WTC11 (cell line): ENCODE data around the gene TPM2. TPM values are rescaled to one million over a fixed set of nuclear protein-coding genes. Genes with fewer than 3 reads are reported as not detected.

ENCODE experiments used
- ATAC-seq: fragments of 200-7000 bp; cut with Tn5 transposase; 2 replicates; pipeline ENCODE4 v1.10.0; 2021; ENCODE audit warnings: mild to moderate bottlenecking, moderate library complexity
- CTCF ChIA-PET: fragments of 300-600 bp; sonication (Branson Sonifier 250); formaldehyde crosslinking; loops from one replicate; lab custom pipeline; 2021; ENCODE audit warnings: antibody characterized with exemption; lab: Charles Lee
- POLR2A ChIA-PET: fragments of 350-600 bp; sonication (Branson Sonifier 250); formaldehyde crosslinking; loops from one replicate; lab custom pipeline; 2021; ENCODE audit warnings: antibody characterized with exemption; lab: Charles Lee
- DNase-seq: peaks from one replicate; pipeline ENCODE4 v3.0.0; 2021; ENCODE audit warnings: low spot score
- H3K27ac Mint-ChIP-seq: 2 replicates; pipeline ENCODE4 v1.8.0; 2021; ENCODE audit warnings: mixed read lengths
- H3K27me3 Mint-ChIP-seq: 2 replicates; pipeline ENCODE4 v1.8.0; 2021; ENCODE audit warnings: low read depth, mild to moderate bottlenecking, moderate library complexity, mixed read lengths
- H3K36me3 Mint-ChIP-seq: 2 replicates; pipeline ENCODE4 v1.8.0; 2021; ENCODE audit warnings: mixed read lengths
- H3K4me1 Mint-ChIP-seq: 2 replicates; pipeline ENCODE4 v1.8.0; 2022; ENCODE audit warnings: mixed read lengths
- H3K4me3 Mint-ChIP-seq: 2 replicates; pipeline ENCODE4 v1.8.0; 2021; ENCODE audit warnings: mild to moderate bottlenecking, moderate library complexity, mixed read lengths
- H3K9me3 Mint-ChIP-seq: 2 replicates; pipeline ENCODE4 v1.8.0; 2021; ENCODE audit warnings: mixed read lengths
- ARID4B ChIP-seq: sonication (generic); formaldehyde crosslinking; IDR thresholded peaks from 2 replicates; pipeline ENCODE4 v1.8.0; 2023; ENCODE audit warnings: missing genetic modification reagents, mild to moderate bottlenecking, borderline replicate concordance
- ATF1 ChIP-seq: sonication (generic); formaldehyde crosslinking; IDR thresholded peaks from 2 replicates; pipeline ENCODE4 v1.8.1; 2023; ENCODE audit warnings: mild to moderate bottlenecking, moderate library complexity, missing genetic modification reagents
- ATF3 ChIP-seq: sonication (generic); formaldehyde crosslinking; conservative IDR thresholded peaks from 2 replicates; pipeline ENCODE4 v1.8.1; 2022; ENCODE audit warnings: mild to moderate bottlenecking, missing genetic modification reagents
- ATF6 ChIP-seq: sonication (generic); formaldehyde crosslinking; IDR thresholded peaks from 2 replicates; pipeline ENCODE4 v1.8.1; 2023; ENCODE audit warnings: mild to moderate bottlenecking, missing genetic modification reagents
- ESRRA ChIP-seq: sonication (generic); formaldehyde crosslinking; IDR thresholded peaks from 2 replicates; pipeline ENCODE4 v1.8.1; 2022; ENCODE audit warnings: mild to moderate bottlenecking, missing genetic modification reagents, borderline replicate concordance
- ETV6 ChIP-seq: sonication (generic); formaldehyde crosslinking; IDR thresholded peaks from 2 replicates; pipeline ENCODE4 v1.8.1; 2022; ENCODE audit warnings: mild to moderate bottlenecking, missing genetic modification reagents
- GABPB1 ChIP-seq: sonication (generic); formaldehyde crosslinking; IDR thresholded peaks from 2 replicates; pipeline ENCODE4 v1.8.1; 2023; ENCODE audit warnings: mild to moderate bottlenecking, missing genetic modification reagents
- IRF2 ChIP-seq: sonication (generic); formaldehyde crosslinking; IDR thresholded peaks from 2 replicates; pipeline ENCODE4 v1.8.0; 2022; ENCODE audit warnings: low read depth, missing genetic modification reagents, borderline replicate concordance
- JUN ChIP-seq: sonication (generic); formaldehyde crosslinking; IDR thresholded peaks from 2 replicates; pipeline ENCODE4 v1.8.0; 2023; ENCODE audit warnings: mild to moderate bottlenecking, missing genetic modification reagents
- KAT7 ChIP-seq: sonication (generic); formaldehyde crosslinking; IDR thresholded peaks from 2 replicates; pipeline ENCODE4 v1.8.1; 2023; ENCODE audit warnings: missing genetic modification reagents, mild to moderate bottlenecking, borderline replicate concordance
- NFE2L1 ChIP-seq: sonication (generic); formaldehyde crosslinking; IDR thresholded peaks from 2 replicates; pipeline ENCODE4 v1.8.1; 2023; ENCODE audit warnings: missing genetic modification reagents
- PREB ChIP-seq: sonication (generic); formaldehyde crosslinking; IDR thresholded peaks from 2 replicates; pipeline ENCODE4 v1.8.1; 2022; ENCODE audit warnings: mild to moderate bottlenecking, missing genetic modification reagents, moderate library complexity, borderline replicate concordance
- SMAD3 ChIP-seq: sonication (generic); formaldehyde crosslinking; IDR thresholded peaks from 2 replicates; pipeline ENCODE4 v1.8.0; 2022; ENCODE audit warnings: missing genetic modification reagents, mild to moderate bottlenecking, borderline replicate concordance
- TP53 ChIP-seq: sonication (generic); formaldehyde crosslinking; IDR thresholded peaks from 2 replicates; pipeline ENCODE4 v1.8.1; 2023; ENCODE audit warnings: mild to moderate bottlenecking, missing genetic modification reagents
- USF1 ChIP-seq: sonication (generic); formaldehyde crosslinking; IDR thresholded peaks from 2 replicates; pipeline ENCODE4 v1.8.0; 2022; ENCODE audit warnings: mild to moderate bottlenecking, missing genetic modification reagents
- ZNF317 ChIP-seq: sonication (generic); formaldehyde crosslinking; IDR thresholded peaks from 2 replicates; pipeline ENCODE4 v1.8.1; 2023; ENCODE audit warnings: low read depth, mild to moderate bottlenecking, moderate library complexity, missing genetic modification reagents, borderline replicate concordance
- ZNF396 ChIP-seq: fragments of 250-450 bp; sonication (Bioruptor Pico); IDR thresholded peaks from 2 replicates; pipeline ENCODE4 v1.8.0; 2021; ENCODE audit warnings: mild to moderate bottlenecking, moderate library complexity, borderline replicate concordance
- total RNA-seq: library from RNA; stranded (reverse); gene quantifications from 3 replicates; pipeline ENCODE4 v1.2.3, GENCODE V29; 2021
- TF ChIP-seq, protein P1 (sequence below): sonication (generic); formaldehyde crosslinking; IDR thresholded peaks from 2 replicates; pipeline ENCODE4 v1.8.0; 2023; ENCODE audit warnings: mild to moderate bottlenecking, missing genetic modification reagents
- TF ChIP-seq, protein P2 (sequence below): fragments of 250-450 bp; sonication (Bioruptor Pico); conservative IDR thresholded peaks from 2 replicates; pipeline ENCODE4 v1.9.0; 2021; ENCODE audit warnings: mild to moderate bottlenecking

The TPM2 gene
- total RNA-seq, 1 experiment from 2014 or later = 146 TPM

GRCh38 chr9:35658137-35658967 lies 31.4 kb downstream of the TPM2 start, which contains the start of gene CCDC107:
Gene CCDC107 (plus strand): TSS chr9:35658292. CDS start chr9:35658380, 88 bp downstream.
- no peaks in the 10 kb centered on the region for H3K9me3 Mint-ChIP-seq
- ATAC-seq = peak; percentile 58
- POLR2A ChIA-PET = interaction anchor here (0.8 to 6.8 kb wide), 5 partner anchors 12 to 98 kb away, joined by 3 to 38 read pairs (median 5); partner anchors contain the start of gene TPM2
- CTCF ChIA-PET = interaction anchor here (0.6 to 10.2 kb wide), 28 partner anchors 9 to 623 kb away, joined by 3 to 127 read pairs (median 5); partner anchors contain the start of genes CREB3, HINT2, SIT1 and TESK1
- peak within 1 kb of the TSS; percentile 100 for H3K27ac Mint-ChIP-seq
- H3K4me3 Mint-ChIP-seq = peak within 1 kb of the TSS; percentile 85
- peaks cover 27% of the 10 kb centered on the region for H3K4me1 Mint-ChIP-seq
- peaks cover 38% of the 10 kb centered on the region for H3K36me3 Mint-ChIP-seq
- H3K27me3 Mint-ChIP-seq = peaks cover 23% of the 10 kb centered on the region
- peak; percentile 84 for DNase-seq
- TF ChIP-seq, protein P1, sequence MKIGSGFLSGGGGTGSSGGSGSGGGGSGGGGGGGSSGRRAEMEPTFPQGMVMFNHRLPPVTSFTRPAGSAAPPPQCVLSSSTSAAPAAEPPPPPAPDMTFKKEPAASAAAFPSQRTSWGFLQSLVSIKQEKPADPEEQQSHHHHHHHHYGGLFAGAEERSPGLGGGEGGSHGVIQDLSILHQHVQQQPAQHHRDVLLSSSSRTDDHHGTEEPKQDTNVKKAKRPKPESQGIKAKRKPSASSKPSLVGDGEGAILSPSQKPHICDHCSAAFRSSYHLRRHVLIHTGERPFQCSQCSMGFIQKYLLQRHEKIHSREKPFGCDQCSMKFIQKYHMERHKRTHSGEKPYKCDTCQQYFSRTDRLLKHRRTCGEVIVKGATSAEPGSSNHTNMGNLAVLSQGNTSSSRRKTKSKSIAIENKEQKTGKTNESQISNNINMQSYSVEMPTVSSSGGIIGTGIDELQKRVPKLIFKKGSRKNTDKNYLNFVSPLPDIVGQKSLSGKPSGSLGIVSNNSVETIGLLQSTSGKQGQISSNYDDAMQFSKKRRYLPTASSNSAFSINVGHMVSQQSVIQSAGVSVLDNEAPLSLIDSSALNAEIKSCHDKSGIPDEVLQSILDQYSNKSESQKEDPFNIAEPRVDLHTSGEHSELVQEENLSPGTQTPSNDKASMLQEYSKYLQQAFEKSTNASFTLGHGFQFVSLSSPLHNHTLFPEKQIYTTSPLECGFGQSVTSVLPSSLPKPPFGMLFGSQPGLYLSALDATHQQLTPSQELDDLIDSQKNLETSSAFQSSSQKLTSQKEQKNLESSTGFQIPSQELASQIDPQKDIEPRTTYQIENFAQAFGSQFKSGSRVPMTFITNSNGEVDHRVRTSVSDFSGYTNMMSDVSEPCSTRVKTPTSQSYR (CRISPR knock-in tag) = 0 out of 2 replicates have a peak, but pooled peaks have one; percentile 36
- TF ChIP-seq ZNF396 (CRISPR knock-in tag) (no peak), TP53 (CRISPR knock-in tag) (peak; percentile 65; the same call in 1 of the 2 replicates), SMAD3 (peak; percentile 70; the same call in 1 of the 2 replicates), ATF3 (CRISPR knock-in tag) (no peak), ATF6 (CRISPR knock-in tag) (no peak), ESRRA (CRISPR knock-in tag) (no peak; the same call in none of the 2 replicates), GABPB1 (CRISPR knock-in tag) (peak; percentile 37; the same call in 1 of the 2 replicates), ZNF317 (CRISPR knock-in tag) (no peak; the same call in 1 of the 2 replicates), ATF1 (no peak), KAT7 (CRISPR knock-in tag) (no peak), NFE2L1 (CRISPR knock-in tag) (no peak), JUN (CRISPR knock-in tag) (0 out of 2 replicates have a peak, but pooled peaks have one; percentile 41), ARID4B (CRISPR knock-in tag) (0 out of 2 replicates have a peak, but pooled peaks have one; percentile 18), PREB (CRISPR knock-in tag) (peak; percentile 71; the same call in 1 of the 2 replicates), USF1 (CRISPR knock-in tag) (no peak), IRF2 (CRISPR knock-in tag) (no peak), ETV6 (CRISPR knock-in tag) (peak; percentile 71; the same call in 1 of the 2 replicates)
- TF ChIP-seq, protein P2, sequence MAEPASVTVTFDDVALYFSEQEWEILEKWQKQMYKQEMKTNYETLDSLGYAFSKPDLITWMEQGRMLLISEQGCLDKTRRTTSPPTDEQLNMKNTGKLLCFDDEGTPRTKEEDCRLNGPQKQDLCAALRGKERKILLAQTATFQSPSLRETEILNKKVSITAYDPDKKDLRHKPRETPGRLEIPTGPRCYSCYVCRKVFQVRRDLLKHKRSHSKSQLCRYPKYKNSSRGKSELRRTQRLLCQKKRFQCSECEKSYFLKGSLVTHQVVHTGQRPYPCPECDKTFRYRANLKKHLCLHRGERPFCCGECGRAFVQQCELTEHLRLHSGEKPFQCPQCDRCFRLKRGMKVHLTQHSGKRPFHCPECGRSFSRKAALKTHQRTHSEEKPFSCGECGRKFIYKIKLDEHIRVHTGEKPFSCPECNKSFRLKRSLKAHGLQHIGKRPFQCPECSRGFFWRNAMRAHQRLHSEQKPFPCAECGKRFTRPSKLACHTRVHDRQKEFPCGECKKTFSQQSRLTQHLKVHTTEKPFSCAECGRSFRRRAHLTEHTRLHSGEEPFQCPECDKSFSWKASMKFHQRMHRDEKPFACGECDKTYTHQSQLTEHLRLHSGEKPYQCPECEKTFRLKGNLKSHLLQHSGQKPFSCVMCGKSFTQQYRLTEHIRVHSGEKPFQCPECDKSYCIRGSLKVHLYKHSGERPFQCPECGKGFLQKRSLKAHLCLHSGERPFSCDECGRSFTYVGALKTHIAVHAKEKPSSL (CRISPR knock-in tag) = no peak
